NCI-H2107 treated with DMSO at 0.1 percent for 48 hours (cell line): Measurements from ENCODE around the gene PTPRN2.

Experiments used
- DNase-seq: peaks from one replicate; lab custom pipeline; 2025; ENCODE audit not compliant: unreplicated experiment; lab: John Stamatoyannopoulos, UW

The PTPRN2 gene

DNA sequence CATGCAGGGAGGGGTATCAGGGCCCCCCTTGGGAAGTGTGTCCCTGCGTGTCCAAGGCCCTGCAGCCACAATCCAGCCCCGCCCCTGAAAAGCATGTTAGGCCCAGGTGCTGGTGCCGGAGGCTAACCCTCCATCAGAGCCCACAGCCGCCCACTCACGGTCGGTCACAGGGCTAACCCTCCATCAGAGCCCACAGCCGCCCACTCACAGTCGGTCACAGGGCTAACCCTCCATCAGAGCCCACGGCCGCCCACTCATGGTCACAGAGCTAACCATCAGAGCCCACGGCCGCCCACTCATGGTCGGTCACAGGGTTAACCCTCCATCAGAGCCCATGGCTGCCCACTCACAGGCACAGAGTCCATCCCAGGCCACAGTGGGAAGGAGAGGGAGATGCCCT, 824.8 kb downstream of the PTPRN2 start:
- no peak for DNase-seq

GRCh38 chr7:157760004-157760730, 827.5 kb downstream of the PTPRN2 start:
- DNase-seq: no peak

GRCh38 chr7:157759246-157759805, 828.3 kb downstream of the PTPRN2 start:
- no peak for DNase-seq

- no peak for DNase-seq
These were observed 829.0 kb downstream of the PTPRN2 start for GRCh38 chr7:157758468-157759245.

GRCh38 chr7:157757776-157758467, 829.7 kb downstream of the PTPRN2 start:
- DNase-seq: no peak

DNA sequence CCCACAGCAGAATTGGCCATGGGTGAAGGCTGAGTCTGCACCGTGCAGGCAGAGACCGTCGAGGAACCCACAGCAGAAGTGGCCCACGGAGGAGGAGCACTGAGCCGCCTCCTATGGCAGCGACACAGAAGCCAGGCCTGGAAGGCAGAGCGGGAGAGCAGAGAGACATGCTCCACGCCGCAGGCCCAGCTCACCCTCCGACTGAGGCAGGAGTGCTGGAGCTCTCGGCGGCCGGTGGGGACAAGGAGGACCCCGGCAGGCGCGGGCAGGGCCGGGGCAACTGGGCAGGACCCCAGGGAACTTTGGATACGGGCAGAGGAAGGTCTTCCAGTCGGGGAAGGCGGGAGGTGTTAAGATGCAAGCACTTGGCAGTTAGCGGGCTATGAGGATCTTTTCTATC, 830.4 kb downstream of the PTPRN2 start:
- no peak for DNase-seq

DNA sequence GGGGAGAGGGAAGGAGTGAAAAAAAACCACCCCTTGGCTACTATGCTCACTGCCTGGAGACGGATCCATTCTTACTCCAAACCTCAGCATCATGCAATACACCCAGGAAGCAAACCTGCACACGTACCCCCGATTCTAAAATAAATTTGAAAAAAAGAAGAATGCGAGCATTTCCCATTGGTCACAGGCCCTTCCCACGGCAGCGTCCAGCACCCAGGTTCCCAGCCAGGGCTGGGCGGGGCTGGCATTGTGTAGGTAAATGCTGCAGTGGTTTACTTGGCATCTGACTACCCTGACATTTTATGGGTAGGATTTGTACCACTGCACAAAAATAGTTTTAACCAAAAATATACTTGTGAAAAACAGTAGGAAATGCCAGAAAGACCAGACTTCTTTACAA, 831.9 kb downstream of the PTPRN2 start:
- DNase-seq: no peak

GRCh38 chr7:157754416-157754790, 833.2 kb downstream of the PTPRN2 start:
- DNase-seq: no peak

GRCh38 chr7:157753713-157754415, 833.8 kb downstream of the PTPRN2 start:
- DNase-seq: no peak

GRCh38 chr7:157752832-157753291, 834.8 kb downstream of the PTPRN2 start:
- no peak for DNase-seq

GRCh38 chr7:157751951-157752673, 835.5 kb downstream of the PTPRN2 start:
- DNase-seq: no peak

DNA sequence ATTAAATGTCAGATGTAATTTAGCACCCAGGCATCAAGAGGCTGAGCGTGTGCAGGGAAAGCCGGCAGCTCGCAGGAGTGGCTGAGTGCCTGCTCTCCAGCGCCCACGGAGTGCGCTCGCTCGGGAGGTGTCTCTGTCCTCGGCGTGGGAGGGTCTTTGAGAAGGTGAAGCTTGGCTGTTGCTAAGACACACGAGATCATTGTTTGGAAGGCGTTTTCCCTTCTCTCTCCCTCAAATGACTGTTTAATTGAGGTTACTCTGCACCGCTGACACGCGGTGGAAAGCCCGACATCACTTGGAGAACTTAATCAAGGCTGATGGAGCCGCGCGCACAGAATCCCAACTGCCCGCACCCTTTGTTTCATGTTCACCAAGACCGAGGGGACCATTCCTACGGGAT, 836.2 kb downstream of the PTPRN2 start:
- no peak for DNase-seq

- DNase-seq: no peak
These were observed 837.3 kb downstream of the PTPRN2 start for GRCh38 chr7:157750291-157750690.

GRCh38 chr7:157745721-157746709, 841.6 kb downstream of the PTPRN2 start:
- no peak for DNase-seq

DNA sequence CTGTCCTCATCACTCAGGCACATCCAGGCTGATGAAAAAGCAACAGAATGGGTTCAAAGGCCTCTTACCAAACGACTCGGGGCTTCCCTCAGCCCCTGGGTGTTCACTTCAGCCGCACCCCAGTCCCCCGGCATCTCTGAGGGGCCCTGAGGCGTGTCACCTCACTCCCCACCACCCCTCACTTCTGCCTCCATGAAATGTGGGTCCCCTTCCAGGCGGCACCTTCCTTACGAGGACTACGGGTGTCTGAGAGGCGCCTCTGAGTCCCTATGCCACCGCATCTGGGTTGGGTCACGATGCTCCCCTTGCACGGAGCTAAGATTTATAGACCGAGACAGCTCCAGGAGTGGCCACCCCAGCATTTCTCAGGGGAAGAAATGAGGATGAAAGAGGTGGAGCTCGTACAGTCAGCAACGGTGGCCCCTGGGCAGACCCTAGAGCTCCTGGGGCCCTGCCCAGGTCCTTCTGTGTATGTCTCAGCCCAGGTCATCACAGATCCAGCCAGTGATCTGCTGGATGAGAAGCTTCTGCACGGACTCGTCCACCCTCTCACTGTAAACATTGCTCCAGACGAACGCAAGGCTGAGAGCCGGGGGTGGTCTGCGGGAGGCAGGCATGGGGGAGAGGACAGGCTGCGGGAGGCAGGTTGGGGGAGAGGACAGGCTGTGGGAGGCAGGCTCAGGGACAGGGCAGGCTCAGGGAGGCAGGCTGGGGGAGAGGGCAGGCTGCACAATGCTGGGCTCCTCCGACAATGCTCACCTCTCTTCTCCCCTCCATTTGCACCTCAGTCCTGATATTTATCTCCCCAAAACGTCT, 842.6 kb downstream of the PTPRN2 start:
- DNase-seq: no peak

DNA sequence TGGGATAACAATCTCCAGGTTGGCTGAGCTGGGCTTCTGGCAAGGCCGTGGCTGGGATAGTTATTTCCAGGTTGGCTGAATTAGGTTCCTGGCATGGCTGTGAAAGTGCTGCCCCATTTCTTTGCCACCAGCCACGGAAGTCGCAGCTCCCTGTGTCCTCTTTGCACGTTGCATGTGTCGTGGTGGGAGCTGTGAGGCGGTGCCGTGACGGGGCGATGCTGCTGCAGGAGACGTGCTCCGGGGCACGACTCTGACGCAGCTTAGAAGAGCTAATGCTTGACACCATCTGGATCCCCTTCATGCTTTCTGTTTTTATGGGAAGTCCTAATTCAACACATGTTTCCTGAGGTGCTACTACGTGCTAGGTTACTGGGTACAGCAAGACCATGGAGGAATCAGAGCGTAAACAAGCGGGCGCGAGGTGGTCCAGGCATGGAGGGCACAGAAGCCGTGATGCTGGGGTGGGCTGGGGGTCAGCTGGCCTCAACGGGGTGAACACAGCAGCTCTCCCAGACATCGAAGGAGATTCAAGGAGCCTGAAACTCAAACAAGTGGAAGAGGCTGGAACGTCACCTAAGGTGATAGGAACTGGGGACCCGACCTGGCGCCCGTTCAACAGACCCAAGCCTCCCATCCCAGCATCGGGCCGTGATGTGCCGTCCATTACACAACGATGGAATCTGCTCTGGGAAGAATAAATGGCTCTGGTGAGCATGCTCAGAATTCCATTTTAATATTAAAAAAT, 843.7 kb downstream of the PTPRN2 start:
- no peak for DNase-seq

GRCh38 chr7:157740251-157740798, 847.3 kb downstream of the PTPRN2 start:
- no peak for DNase-seq
